Dedifferentiated amniotic fluid mesenchymal stem cell (primary cell): ENCODE results near the gene DNMT3L.
"Not testable (repeated sequence)": the region's sequence is repeated elsewhere in the genome, so short reads cannot be mapped to it uniquely, and the experiment has no call there.

ENCODE experiments used
- DNase-seq: peaks from one replicate; pipeline ENCODE4 v3.0.0-alpha.2; 2016; ENCODE audit errors: extremely low spot score

The DNMT3L gene

GRCh38 chr21:44294391-44295162, 32.9 kb upstream of the DNMT3L start:
- DNase-seq, result no peak

GRCh38 chr21:44293551-44294231, 32.0 kb upstream of the DNMT3L start:
- DNase-seq, result no peak

- no peak for DNase-seq
Observed at GRCh38 chr21:44292812-44293195, 31.1 kb upstream of the DNMT3L start.

DNA sequence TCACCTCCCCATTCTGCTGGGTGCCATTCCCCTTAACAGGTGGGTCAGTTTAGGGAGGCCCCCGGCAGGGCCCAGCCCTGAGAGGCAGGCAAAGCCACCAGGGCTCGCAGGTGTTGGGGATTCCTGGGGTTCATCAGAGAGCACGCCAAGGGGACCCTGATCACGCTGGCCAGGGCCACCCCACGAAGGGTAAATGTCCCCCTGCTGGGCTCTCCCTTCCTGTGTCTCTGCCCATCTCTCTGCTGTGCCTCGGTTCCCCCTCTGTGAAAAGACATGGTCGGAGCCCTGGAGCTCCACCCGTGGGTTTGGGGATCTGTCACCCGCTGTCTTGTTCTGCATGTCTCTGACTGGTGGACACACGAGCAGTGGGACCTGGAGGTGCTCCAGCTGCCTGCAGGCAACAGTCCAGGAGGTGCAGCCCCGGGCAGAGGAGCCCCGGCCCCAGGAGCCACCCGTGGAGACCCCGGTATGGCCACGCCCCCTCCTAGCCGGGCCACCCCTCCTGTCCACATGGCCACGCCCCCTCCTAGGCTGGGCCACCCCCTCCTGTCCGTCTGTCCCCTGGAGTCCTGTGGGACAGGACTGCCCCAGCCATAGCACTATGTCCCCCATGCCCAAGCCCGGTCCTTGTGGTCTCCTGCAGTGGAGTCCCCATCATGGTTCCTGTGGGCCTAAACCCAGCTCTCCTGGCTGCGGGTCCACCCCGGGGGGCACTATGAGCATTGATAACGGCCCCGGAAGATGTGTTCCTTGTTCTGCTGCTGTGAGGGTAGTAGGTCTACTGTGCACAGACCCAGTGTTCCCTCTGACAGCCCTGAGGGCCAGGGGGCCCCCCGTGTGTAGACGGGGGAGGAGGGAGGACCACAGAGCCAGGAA, 30.5 kb upstream of the DNMT3L start:
- DNase-seq, result no peak

GRCh38 chr21:44291078-44291935, 29.6 kb upstream of the DNMT3L start:
- DNase-seq, result no peak

DNA sequence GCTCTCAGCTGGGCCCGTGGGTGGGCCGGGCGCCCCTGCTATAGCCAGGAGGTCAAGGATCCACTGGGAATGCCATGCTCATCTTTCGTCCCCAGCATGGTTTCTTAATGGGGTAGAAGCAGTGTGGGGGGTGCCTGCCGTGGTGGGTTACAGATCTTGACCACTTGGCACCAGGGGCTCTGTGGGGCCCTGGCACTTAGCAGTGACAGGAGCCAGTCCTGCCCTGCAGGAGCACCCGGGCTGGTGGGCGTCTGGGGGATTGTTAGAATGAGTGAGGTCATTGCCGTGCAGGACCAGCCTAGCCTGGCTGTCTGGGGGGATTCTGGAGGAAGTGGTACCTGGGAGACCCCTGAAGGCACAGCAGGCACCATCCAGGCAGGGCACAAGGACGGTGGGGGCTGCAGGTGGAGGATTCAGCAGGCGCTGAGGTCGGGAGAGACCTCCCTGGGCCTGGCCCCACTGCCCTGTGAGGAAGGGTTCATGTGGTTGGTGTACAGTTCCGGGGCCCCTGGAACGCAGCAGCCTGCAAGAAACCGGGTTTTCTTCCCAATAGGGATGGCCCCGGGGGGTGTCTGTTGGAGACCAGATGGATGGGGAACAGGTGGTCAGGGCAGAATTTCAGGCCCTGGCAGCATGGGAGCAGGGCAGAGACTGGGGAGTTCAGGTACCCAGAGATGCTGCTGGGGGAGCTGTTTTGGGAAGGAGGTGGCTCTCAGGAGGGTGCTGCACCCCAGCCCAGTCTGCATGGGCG, 28.8 kb upstream of the DNMT3L start:
- DNase-seq, result no peak

GRCh38 chr21:44289381-44290010, 27.8 kb upstream of the DNMT3L start:
- DNase-seq, result no peak

- DNase-seq, result no peak
Observed at GRCh38 chr21:44288251-44289110, 26.8 kb upstream of the DNMT3L start.

DNA sequence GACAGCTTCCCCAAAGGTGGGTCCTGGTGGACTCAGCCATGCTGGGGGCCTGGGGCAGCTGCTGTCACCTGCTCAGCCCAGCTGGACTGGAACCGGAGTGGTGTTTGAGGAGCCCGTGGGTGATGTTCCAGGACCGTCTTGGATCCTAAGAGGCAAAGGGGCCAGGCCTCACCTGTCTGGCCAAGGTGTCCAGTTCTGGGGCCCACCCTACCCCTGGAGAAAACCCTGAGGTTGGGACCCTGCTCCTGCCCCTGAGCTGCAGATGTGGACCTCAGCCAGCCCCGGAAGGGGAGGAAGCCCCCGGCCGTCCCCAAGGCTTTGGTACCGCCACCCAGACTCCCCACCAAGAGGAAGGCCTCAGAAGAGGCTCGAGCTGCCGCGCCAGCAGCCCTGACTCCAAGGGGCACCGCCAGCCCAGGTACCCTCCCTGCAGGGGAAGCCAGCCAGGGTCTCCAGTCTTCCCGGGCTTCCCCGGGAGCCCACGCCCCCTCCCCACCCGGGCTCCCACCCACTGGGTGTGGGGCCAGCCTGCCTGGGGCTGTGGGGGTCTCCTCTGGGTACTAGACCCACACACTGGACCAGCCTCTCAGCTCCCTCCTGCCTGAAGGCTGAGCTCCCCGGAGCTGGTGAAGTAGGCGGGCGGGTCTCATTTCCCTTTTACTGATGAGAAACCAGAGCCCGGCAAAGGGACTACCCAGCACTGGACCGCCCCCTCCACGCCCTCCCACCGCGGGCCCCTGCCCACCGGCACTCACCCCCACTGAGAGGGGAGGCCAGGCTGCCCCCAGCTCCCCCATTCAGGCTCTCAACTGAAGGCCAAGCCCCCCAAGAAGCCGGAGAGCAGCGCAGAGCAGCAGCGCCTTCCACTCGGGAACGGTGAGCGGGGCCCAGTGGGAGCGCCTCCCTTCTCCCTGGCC, 25.3 kb upstream of the DNMT3L start:
- DNase-seq, result no peak

GRCh38 chr21:44286086-44286715, 24.5 kb upstream of the DNMT3L start:
- DNase-seq, result no peak

DNA sequence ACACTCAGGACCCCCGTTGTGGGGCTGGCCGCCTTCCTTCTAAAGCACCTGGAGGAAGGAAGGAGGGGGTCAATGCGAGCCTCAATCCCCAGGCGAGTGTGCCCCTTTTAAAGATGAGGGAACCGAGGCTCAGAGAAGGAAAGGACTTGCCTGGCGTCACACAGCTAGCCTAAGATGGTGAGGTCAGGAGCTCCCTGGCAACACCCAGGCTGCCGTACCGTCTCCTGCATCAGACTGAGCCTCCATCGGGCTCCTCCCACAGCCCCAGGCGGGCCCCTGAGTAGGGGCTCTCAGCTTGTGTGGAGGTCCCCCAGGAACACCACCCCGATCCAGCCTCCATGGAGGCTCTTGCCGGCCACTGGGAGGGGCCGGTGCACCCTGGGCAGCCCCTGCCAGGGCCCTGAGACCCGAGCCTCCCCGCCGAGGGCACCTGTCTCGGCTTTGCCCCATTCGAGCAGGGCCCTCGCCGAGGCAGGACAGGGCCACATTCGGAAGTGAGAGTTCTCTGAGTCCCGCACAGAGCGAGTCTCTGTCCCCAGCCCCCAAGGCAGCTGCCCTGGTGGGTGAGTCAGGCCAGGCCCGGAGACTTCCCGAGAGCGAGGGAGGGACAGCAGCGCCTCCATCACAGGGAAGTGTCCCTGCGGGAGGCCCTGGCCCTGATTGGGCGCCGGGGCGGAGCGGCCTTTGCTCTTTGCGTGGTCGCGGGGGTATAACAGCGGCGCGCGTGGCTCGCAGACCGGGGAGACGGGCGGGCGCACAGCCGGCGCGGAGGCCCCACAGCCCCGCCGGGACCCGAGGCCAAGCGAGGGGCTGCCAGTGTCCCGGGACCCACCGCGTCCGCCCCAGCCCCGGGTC, 23.7 kb upstream of the DNMT3L start, which contains the start of gene AIRE:
TSS of gene AIRE (plus strand) at position 739 of the 855 bp plus-strand sequence. CDS start 131 bp downstream, outside the sequence.
- no peak for DNase-seq

GRCh38 chr21:44283948-44284347, 22.3 kb upstream of the DNMT3L start:
- no peak for DNase-seq

DNA sequence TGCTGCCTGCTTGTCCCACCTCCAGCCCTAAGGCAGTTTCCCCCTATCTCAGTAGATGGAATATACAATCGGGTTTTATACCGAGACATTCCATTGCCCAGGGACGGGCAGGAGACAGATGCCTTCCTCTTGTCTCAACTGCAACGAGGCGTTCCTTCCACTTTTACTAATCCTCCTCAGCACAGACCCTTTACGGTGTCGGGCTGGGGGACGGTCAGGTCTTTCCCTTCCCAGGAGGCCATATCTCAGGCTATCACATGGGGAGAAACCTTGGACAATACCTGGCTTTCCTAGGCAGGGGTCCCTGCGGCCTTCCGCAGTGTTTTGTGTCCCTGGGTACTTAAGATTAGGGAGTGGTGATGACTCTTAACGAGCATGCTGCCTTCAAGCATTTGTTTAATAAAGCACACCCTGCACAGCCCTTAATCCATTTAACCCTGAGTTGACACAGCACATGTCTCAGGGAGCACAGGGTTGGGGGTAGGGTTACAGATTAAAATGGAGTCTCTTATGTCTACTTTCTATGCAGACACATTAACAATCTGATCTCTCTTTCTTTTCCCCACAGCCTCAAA, 21.6 kb upstream of the DNMT3L start:
- not testable (repeated sequence) for DNase-seq

GRCh38 chr21:44282370-44282769, 20.7 kb upstream of the DNMT3L start:
- DNase-seq, result no peak

DNA sequence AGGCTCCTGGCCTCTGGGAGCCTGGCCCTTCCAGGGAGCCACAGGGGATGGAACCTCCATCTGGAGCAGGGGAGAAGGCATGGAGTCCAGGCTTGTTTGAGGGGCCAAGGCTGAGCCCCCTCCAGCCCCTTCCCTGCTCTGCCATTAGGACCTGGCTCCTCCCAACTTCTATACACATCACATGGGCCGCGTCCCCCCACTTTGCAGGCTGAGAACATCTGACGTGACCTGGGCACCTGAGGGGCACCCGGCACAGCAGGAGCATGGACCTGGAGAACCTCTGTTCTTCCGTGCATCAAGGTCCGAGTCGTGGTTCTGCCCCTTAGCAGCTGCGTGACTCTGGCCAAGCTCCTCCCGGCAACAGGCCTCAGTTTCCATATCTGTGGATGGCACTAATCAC, 20.1 kb upstream of the DNMT3L start:
- DNase-seq, result no peak
